HEK293 (cell line): ENCODE data around the gene TBC1D17.

Source experiments
- CTCF ChIA-PET: fragments of 350-600 bp; formaldehyde crosslinking; extraction: SDS; loops from one replicate; lab custom pipeline; 2021; ENCODE audit warnings: antibody characterized with exemption; lab: Yijun Ruan, JAX
- POLR2A ChIA-PET: fragments of 300-600 bp; formaldehyde crosslinking; extraction: SDS; loops from one replicate; lab custom pipeline; 2020; ENCODE audit warnings: antibody characterized with exemption, inconsistent platforms; lab: Yijun Ruan, JAX
- H3K27ac ChIP-seq: fragments of 200-500 bp; sonication (Bioruptor generic); 2 replicates; pipeline ENCODE4 v1.5.1; 2014; ENCODE audit warnings: low read depth, low read length, control low read depth, inconsistent platforms; ENCODE audit errors: extremely low read depth
- H3K36me3 ChIP-seq, 2 experiments: fragments of 200-500 bp in 1 of 2; sonication (Bioruptor generic) in 1 of 2; 1 replicate in 1 of 2; 2 replicates in 1 of 2; pipeline ENCODE4 v1.5.1; 2014 to 2017; ENCODE audit warnings: inconsistent platforms in 2 of 2, low read length in 2 of 2; ENCODE audit not compliant: control insufficient read depth in 2 of 2, insufficient read depth in 1 of 2
- H3K4me1 ChIP-seq: fragments of 200-500 bp; sonication (Bioruptor generic); 2 replicates; pipeline ENCODE4 v1.5.1; 2014; ENCODE audit warnings: mild to moderate bottlenecking, low read length, inconsistent platforms; ENCODE audit not compliant: control insufficient read depth, insufficient read depth
- H3K4me3 ChIP-seq: 2 replicates; pipeline ENCODE4 v1.5.1; 2011; ENCODE audit warnings: low read depth, mild to moderate bottlenecking, control low read depth, low read length, moderate library complexity
- H3K9me3 ChIP-seq: fragments of 200-500 bp; sonication (Bioruptor generic); 2 replicates; pipeline ENCODE4 v1.5.1; 2014; ENCODE audit warnings: low read depth, low read length, inconsistent platforms; ENCODE audit not compliant: control insufficient read depth, insufficient read depth
- SP3 ChIP-seq: fragments of 450-650 bp; formaldehyde crosslinking; IDR thresholded peaks from 2 replicates; pipeline ENCODE4 v1.5.1; 2016; ENCODE audit warnings: missing biosample characterization, missing genetic modification characterization
- ZFHX2 ChIP-seq: fragments of 450-650 bp; formaldehyde crosslinking; conservative IDR thresholded peaks from 2 replicates; pipeline ENCODE4 v1.5.1; 2016; ENCODE audit warnings: missing biosample characterization, missing genetic modification characterization
- ZFP37 ChIP-seq: fragments of 450-650 bp; formaldehyde crosslinking; IDR thresholded peaks from 2 replicates; pipeline ENCODE4 v1.5.1; 2016; ENCODE audit warnings: missing biosample characterization, missing genetic modification characterization
- ZNF157 ChIP-seq: fragments of 450-650 bp; formaldehyde crosslinking; IDR thresholded peaks from 2 replicates; pipeline ENCODE4 v1.5.1; 2016; ENCODE audit warnings: missing biosample characterization, missing genetic modification characterization
- ZNF16 ChIP-seq: fragments of 450-650 bp; formaldehyde crosslinking; IDR thresholded peaks from 2 replicates; pipeline ENCODE4 v1.5.1; 2016; ENCODE audit warnings: low read depth, missing biosample characterization, missing genetic modification characterization
- ZNF202 ChIP-seq: fragments of 450-650 bp; formaldehyde crosslinking; IDR thresholded peaks from 2 replicates; pipeline ENCODE4 v1.5.1; 2016; ENCODE audit warnings: missing biosample characterization, missing genetic modification characterization, borderline replicate concordance
- ZNF302 ChIP-seq: fragments of 450-650 bp; formaldehyde crosslinking; IDR thresholded peaks from 2 replicates; pipeline ENCODE4 v1.5.1; 2016; ENCODE audit warnings: missing biosample characterization, missing genetic modification characterization, low read depth
- ZNF423 ChIP-seq: fragments of 450-650 bp; formaldehyde crosslinking; IDR thresholded peaks from 2 replicates; pipeline ENCODE4 v1.5.1; 2016; ENCODE audit warnings: missing biosample characterization, missing genetic modification characterization
- ZNF560 ChIP-seq: fragments of 450-650 bp; formaldehyde crosslinking; IDR thresholded peaks from 2 replicates; pipeline ENCODE4 v1.5.1; 2017; ENCODE audit warnings: missing biosample characterization, missing genetic modification characterization, borderline replicate concordance
- ZNF776 ChIP-seq: fragments of 450-650 bp; formaldehyde crosslinking; IDR thresholded peaks from 2 replicates; pipeline ENCODE4 v1.5.0; 2017; ENCODE audit warnings: missing biosample characterization, missing genetic modification characterization, borderline replicate concordance
- ZSCAN16 ChIP-seq: fragments of 450-650 bp; formaldehyde crosslinking; IDR thresholded peaks from 2 replicates; pipeline ENCODE4 v1.5.1; 2016; ENCODE audit warnings: missing biosample characterization, missing genetic modification characterization
- TF ChIP-seq, protein P1 (sequence below): fragments of 450-650 bp; formaldehyde crosslinking; IDR thresholded peaks from 2 replicates; pipeline ENCODE4 v1.5.1; 2017; ENCODE audit warnings: missing biosample characterization, missing genetic modification characterization
- TF ChIP-seq, protein P2 (sequence below): fragments of 450-650 bp; formaldehyde crosslinking; conservative IDR thresholded peaks from 2 replicates; pipeline ENCODE4 v1.5.1; 2016; ENCODE audit warnings: low read depth, missing biosample characterization, missing genetic modification characterization
- TF ChIP-seq, protein P3 (sequence below): fragments of 450-650 bp; formaldehyde crosslinking; IDR thresholded peaks from 2 replicates; pipeline ENCODE4 v1.5.1; 2016; ENCODE audit warnings: missing biosample characterization, missing genetic modification characterization
- TF ChIP-seq, protein P4 (sequence below): fragments of 450-650 bp; formaldehyde crosslinking; IDR thresholded peaks from 2 replicates; pipeline ENCODE4 v1.5.1; 2016; ENCODE audit warnings: missing biosample characterization, missing genetic modification characterization
- TF ChIP-seq, protein P5 (sequence below): fragments of 450-650 bp; formaldehyde crosslinking; IDR thresholded peaks from 2 replicates; pipeline ENCODE4 v1.5.1; 2017; ENCODE audit warnings: missing biosample characterization, missing genetic modification characterization
- TF ChIP-seq, protein P6 (sequence below): fragments of 450-650 bp; formaldehyde crosslinking; IDR thresholded peaks from 2 replicates; pipeline ENCODE4 v1.5.1; 2016; ENCODE audit warnings: missing biosample characterization, missing genetic modification characterization

TBC1D17 gene

DNA sequence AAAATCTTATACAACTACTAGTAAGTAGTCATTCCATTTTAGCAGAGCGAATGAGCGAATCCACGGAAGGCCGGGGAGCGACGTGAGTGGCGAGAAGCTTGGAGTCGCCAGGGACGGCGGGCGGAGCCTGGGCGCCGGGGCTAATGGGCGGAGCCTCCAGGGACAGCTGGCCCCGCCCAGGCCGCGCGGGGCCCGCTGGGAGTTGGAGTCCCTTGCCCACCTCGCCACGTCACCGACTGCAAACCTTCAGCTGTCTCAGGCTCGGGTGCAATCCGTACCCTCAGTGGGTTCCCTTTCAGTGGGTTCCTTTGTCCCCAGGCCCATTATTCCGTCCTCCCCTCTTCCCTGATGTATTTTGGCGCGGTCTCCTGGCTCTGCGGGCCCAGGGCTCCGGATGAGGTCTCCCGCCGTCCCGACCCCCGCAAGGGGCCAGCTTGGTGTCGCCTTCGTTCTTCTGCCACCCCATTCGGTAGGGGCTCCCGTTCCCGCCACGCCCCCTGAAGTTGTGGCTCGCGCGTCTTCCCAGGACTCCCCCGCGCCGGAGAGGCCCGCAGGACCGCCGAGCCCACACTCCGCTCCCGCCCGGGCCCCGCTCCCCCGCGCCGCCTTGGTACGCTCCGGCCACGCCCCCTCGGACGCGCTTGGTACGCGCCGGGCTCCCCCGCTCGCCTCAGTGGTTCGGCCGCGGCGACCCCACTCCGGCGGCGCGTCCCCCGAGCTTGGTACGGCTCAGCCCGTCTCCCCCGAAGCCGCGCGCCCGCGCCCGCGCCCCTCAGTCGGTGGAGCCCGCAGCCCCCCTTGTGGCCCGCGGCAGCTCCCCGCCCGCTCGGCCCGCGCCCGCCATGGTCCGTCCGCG is 26.8 kb upstream of the TBC1D17 start, which contains the start of gene PTOV1 (continued):
- 0 out of 2 replicates have a peak, but pooled peaks have one; percentile 55 for TF ChIP-seq ZSCAN16 (tag by site-specific recombination)
- TF ChIP-seq, protein P1, sequence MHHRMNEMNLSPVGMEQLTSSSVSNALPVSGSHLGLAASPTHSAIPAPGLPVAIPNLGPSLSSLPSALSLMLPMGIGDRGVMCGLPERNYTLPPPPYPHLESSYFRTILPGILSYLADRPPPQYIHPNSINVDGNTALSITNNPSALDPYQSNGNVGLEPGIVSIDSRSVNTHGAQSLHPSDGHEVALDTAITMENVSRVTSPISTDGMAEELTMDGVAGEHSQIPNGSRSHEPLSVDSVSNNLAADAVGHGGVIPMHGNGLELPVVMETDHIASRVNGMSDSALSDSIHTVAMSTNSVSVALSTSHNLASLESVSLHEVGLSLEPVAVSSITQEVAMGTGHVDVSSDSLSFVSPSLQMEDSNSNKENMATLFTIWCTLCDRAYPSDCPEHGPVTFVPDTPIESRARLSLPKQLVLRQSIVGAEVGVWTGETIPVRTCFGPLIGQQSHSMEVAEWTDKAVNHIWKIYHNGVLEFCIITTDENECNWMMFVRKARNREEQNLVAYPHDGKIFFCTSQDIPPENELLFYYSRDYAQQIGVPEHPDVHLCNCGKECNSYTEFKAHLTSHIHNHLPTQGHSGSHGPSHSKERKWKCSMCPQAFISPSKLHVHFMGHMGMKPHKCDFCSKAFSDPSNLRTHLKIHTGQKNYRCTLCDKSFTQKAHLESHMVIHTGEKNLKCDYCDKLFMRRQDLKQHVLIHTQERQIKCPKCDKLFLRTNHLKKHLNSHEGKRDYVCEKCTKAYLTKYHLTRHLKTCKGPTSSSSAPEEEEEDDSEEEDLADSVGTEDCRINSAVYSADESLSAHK (tag by site-specific recombination) = peak; percentile 65; the same call in 1 of the 2 replicates
- TF ChIP-seq, protein P2, sequence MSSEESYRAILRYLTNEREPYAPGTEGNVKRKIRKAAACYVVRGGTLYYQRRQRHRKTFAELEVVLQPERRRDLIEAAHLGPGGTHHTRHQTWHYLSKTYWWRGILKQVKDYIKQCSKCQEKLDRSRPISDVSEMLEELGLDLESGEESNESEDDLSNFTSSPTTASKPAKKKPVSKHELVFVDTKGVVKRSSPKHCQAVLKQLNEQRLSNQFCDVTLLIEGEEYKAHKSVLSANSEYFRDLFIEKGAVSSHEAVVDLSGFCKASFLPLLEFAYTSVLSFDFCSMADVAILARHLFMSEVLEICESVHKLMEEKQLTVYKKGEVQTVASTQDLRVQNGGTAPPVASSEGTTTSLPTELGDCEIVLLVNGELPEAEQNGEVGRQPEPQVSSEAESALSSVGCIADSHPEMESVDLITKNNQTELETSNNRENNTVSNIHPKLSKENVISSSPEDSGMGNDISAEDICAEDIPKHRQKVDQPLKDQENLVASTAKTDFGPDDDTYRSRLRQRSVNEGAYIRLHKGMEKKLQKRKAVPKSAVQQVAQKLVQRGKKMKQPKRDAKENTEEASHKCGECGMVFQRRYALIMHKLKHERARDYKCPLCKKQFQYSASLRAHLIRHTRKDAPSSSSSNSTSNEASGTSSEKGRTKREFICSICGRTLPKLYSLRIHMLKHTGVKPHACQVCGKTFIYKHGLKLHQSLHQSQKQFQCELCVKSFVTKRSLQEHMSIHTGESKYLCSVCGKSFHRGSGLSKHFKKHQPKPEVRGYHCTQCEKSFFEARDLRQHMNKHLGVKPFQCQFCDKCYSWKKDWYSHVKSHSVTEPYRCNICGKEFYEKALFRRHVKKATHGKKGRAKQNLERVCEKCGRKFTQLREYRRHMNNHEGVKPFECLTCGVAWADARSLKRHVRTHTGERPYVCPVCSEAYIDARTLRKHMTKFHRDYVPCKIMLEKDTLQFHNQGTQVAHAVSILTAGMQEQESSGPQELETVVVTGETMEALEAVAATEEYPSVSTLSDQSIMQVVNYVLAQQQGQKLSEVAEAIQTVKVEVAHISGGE (tag by site-specific recombination) = peak; percentile 84
- TF ChIP-seq, protein P3, sequence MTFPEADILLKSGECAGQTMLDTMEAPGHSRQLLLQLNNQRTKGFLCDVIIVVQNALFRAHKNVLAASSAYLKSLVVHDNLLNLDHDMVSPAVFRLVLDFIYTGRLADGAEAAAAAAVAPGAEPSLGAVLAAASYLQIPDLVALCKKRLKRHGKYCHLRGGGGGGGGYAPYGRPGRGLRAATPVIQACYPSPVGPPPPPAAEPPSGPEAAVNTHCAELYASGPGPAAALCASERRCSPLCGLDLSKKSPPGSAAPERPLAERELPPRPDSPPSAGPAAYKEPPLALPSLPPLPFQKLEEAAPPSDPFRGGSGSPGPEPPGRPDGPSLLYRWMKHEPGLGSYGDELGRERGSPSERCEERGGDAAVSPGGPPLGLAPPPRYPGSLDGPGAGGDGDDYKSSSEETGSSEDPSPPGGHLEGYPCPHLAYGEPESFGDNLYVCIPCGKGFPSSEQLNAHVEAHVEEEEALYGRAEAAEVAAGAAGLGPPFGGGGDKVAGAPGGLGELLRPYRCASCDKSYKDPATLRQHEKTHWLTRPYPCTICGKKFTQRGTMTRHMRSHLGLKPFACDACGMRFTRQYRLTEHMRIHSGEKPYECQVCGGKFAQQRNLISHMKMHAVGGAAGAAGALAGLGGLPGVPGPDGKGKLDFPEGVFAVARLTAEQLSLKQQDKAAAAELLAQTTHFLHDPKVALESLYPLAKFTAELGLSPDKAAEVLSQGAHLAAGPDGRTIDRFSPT (tag by site-specific recombination) = peak; percentile 90
- no peak for TF ChIP-seq ZNF16 (tag by site-specific recombination)
- no peak for TF ChIP-seq ZNF157 (tag by site-specific recombination)
- no peak for TF ChIP-seq ZNF302
- no peak for TF ChIP-seq ZNF776 (tag by site-specific recombination)
- TF ChIP-seq ZNF423 (tag by site-specific recombination) = no peak

DNA sequence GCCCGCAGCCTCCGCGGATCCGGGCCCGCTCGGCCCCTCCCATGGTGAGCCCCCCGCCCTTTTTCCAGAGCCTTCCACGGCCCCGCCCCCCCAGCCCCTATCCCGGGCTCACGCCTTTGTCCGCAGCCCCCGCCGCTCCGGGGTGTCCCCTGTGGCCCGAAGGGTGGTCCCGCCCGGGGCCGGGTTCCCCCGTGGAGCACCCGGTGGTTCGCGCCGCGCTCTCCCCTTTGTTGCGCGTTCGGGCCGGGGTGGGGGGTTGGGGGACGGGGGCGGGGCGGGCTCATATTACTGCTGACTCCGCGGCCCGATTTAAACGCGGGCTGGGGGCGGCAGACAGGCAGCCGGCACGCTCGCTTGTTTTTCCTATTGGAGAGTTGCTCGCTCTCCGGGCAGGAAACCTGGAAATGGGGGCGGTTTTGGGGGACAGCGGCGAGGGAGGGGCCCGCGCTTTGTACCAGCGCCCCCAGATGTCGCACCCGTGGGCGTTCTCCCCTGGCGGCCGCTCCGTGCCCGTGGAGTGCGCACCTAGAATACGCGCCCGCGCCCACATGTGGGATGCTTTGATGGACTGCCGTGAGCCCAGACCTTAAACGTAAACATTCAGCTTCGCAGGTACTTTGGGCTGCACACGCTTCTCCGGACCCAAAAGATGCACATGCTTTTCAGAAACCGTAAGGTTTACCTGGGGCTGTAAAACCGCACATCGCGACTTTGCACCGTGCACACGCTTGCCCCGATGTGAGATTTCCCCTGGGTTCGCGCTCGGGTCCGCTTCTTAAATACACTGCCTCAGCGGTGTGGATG is 25.8 kb upstream of the TBC1D17 start:
- Histone ChIP-seq H3K4me1 (peaks cover 17% of the 10 kb centered on the region; the same call in 1 of the 2 replicates), H3K36me3 (peaks cover 0 to 27% of the 10 kb centered on the region in 2 experiments; a peak in 2 of 3 replicates), H3K27ac (peak overlapping the region; percentile 99), H3K9me3 (no peaks in the 10 kb centered on the region), H3K4me3 (peak overlapping the region; percentile 76)
- CTCF ChIA-PET = interaction anchor here (0.5 to 1.4 kb wide), 2 partner anchors 14 to 16 kb away, joined by 3 to 4 read pairs; no protein-coding TSS in a partner anchor
- POLR2A ChIA-PET = interaction anchor here (0.5 to 8.8 kb wide), 11 partner anchors 7 to 78 kb away, joined by 3 to 128 read pairs (median 6); partner anchors contain the start of genes AKT1S1, ATF5, FUZ and MED25
- TF ChIP-seq ZFP37 (tag by site-specific recombination) (no peak), ZNF560 (tag by site-specific recombination) (no peak), SP3 (0 out of 2 replicates have a peak, but pooled peaks have one; percentile 5), ZNF202 (no peak), ZFHX2 (peak; percentile 92)
- TF ChIP-seq, protein P4, sequence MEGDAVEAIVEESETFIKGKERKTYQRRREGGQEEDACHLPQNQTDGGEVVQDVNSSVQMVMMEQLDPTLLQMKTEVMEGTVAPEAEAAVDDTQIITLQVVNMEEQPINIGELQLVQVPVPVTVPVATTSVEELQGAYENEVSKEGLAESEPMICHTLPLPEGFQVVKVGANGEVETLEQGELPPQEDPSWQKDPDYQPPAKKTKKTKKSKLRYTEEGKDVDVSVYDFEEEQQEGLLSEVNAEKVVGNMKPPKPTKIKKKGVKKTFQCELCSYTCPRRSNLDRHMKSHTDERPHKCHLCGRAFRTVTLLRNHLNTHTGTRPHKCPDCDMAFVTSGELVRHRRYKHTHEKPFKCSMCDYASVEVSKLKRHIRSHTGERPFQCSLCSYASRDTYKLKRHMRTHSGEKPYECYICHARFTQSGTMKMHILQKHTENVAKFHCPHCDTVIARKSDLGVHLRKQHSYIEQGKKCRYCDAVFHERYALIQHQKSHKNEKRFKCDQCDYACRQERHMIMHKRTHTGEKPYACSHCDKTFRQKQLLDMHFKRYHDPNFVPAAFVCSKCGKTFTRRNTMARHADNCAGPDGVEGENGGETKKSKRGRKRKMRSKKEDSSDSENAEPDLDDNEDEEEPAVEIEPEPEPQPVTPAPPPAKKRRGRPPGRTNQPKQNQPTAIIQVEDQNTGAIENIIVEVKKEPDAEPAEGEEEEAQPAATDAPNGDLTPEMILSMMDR (tag by site-specific recombination) = peak; percentile 31; the same call in 1 of the 2 replicates
- TF ChIP-seq, protein P5, sequence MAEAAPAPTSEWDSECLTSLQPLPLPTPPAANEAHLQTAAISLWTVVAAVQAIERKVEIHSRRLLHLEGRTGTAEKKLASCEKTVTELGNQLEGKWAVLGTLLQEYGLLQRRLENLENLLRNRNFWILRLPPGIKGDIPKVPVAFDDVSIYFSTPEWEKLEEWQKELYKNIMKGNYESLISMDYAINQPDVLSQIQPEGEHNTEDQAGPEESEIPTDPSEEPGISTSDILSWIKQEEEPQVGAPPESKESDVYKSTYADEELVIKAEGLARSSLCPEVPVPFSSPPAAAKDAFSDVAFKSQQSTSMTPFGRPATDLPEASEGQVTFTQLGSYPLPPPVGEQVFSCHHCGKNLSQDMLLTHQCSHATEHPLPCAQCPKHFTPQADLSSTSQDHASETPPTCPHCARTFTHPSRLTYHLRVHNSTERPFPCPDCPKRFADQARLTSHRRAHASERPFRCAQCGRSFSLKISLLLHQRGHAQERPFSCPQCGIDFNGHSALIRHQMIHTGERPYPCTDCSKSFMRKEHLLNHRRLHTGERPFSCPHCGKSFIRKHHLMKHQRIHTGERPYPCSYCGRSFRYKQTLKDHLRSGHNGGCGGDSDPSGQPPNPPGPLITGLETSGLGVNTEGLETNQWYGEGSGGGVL (tag by site-specific recombination) = no peak
- TF ChIP-seq, protein P6, sequence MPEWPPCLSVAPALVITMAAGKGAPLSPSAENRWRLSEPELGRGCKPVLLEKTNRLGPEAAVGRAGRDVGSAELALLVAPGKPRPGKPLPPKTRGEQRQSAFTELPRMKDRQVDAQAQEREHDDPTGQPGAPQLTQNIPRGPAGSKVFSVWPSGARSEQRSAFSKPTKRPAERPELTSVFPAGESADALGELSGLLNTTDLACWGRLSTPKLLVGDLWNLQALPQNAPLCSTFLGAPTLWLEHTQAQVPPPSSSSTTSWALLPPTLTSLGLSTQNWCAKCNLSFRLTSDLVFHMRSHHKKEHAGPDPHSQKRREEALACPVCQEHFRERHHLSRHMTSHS (tag by site-specific recombination) = no peak
